Activated CD4-positive, CD25-positive, alpha-beta regulatory T cell treated with anti-CD3 and anti-CD28 coated beads, Interleukin-2, amount 50 U/mL, for 72 hours (primary cell): ENCODE results near the gene DOC2A.
A peak's percentile ranks its signal among the peaks of the same experiment; 100 is the strongest.

Experiments
- DNase-seq: peaks from one replicate; pipeline ENCODE4 v3.0.0; 2021

Gene DOC2A

GRCh38 chr16:30003670-30004423 lies 7.0 kb downstream of the DOC2A start:
- no peak for DNase-seq

- DNase-seq = no peak
These were observed 8.0 kb downstream of the DOC2A start for GRCh38 chr16:30002614-30003346.

DNA sequence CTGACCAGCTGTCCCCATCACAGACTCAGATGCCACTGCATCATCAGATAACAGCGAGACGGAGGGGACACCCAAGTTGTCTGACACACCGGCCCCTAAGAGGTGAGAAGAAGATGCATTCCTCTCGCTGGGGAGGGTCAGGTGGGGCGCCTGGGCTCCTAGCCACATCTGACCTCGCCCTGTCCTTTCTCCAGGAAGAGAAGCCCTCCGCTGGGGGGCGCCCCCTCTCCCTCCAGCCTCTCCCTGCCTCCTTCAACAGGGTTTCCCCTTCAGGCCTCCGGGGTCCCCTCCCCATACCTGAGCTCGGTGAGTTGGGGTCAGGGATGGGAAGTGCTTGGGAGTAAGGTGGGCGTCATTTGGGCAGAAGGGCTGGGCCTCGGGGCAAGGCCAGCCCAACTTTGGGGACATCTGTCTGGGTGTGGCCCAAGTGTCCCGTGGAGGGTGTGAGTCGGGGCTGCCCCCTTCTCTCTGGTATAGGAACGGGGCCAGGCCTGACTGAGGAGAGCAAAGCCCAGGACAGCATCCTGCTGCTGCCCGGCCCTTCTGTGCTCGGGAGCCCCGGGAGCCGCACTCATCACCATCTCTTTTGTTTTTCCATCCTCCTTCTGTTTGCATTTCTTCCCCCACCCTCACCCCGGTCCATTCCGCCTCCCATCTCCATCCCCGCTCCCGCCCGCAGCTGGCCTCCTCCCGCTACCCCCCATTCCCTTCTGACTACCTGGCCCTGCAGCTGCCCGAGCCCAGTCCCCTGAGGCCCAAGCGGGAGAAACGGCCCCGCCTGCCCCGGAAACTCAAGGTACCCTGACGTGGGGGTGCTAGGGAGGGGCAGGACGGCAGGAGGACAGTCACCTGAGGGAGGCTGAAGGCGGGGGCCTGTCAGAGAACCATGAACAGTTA lies 9.8 kb downstream of the DOC2A start:
- DNase-seq = no peak

DNA sequence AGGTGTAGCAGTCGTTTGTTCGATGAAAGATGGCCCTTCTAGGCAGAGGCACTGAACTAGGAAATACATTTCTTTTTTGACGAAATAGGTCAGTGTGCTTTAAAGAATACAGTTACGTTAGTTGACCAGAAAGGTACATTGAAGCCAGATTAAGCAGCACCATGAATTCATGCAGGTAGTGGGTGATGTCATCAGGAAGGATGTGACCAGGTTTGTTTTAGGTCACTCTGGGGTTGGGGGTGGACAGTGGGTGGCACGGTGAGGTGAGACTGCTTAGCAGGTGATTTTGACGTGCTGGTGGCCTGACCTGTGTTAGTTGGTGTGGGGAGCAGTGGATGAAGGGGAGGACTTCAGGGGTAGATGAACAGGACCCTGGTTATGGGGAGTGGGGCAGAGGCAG lies 11.2 kb downstream of the DOC2A start:
- no peak for DNase-seq

GRCh38 chr16:29996766-29997250 lies 14.0 kb downstream of the DOC2A start:
- DNase-seq = no peak

- DNase-seq = peak; percentile 99
These were observed 14.7 kb downstream of the DOC2A start, which contains the start of gene INO80E for GRCh38 chr16:29995911-29996765. TSS of gene INO80E (plus strand) at chr16:29996241. CDS start at chr16:29996311, 70 bp downstream.

DNA sequence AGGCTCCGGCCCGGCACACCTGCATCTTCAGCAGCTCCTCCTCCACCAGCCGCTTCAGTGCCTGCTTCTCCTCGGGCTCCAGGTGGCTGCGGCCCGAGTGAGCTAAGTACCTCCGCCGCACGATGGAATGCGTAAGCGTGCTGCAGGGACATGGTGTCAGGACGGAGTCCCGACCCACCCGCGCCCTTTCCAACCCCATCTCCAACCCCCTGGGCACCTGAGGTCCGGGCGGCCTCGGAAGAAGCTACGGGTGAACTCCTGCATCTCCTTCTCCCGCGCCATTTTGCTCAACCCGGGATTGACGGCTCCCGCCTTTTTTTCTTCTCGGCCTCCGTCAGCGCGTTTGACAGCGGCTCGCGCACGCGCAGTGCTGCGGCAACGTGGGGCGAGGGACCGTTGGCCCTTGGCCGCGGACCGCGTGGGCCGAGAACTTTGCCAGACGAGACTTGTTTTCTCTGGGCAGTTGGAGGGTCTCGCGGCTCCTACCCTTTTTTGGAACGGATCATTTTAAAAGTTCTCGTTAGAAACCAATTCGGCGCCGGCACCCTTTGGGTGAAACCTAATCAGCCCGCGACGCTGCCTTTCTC lies 15.4 kb downstream of the DOC2A start, which contains the start of gene HIRIP3:
HIRIP3 (minus strand) TSS at position 294 of the 587 bp plus-strand sequence; CDS start at position 282, 12 bp downstream.
- peak; percentile 88 for DNase-seq

- peak; percentile 79 for DNase-seq
These were observed 16.1 kb downstream of the DOC2A start for GRCh38 chr16:29994600-29995323.

DNA sequence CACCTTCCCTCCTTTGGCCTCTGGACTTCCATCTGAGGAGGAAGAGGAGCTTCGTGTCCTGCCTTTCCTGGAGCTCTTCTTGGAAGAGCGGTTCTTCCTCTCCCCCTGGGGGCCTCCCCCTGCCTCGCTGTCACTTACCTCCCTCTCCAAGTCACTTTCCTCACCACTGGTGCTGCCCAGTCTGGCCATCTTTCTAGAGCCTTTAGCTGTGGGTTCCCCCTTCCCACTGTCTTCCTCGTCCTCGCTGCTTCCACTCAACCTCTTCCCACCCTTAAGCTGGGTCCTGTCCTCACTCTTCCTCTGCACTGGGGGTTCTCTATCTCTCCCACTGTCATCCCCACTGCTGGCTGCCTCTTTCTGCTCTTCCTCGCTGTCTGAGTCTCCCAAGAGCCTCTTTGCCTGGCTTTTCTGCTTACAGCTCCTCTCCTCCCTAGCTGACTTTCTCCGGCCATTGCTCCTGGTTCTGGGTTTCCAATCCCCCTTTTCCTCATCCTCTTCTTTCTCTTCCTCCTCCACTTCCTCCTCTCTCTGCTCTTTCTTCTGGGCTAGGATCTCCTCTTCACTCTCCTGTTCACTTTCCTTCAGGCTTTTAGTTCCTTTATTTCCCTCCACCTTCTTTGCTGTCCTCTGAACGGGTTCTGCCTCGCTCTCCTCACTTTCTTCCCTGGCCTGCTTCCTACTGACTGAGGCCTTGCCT lies 16.8 kb downstream of the DOC2A start:
- DNase-seq = no peak

DNA sequence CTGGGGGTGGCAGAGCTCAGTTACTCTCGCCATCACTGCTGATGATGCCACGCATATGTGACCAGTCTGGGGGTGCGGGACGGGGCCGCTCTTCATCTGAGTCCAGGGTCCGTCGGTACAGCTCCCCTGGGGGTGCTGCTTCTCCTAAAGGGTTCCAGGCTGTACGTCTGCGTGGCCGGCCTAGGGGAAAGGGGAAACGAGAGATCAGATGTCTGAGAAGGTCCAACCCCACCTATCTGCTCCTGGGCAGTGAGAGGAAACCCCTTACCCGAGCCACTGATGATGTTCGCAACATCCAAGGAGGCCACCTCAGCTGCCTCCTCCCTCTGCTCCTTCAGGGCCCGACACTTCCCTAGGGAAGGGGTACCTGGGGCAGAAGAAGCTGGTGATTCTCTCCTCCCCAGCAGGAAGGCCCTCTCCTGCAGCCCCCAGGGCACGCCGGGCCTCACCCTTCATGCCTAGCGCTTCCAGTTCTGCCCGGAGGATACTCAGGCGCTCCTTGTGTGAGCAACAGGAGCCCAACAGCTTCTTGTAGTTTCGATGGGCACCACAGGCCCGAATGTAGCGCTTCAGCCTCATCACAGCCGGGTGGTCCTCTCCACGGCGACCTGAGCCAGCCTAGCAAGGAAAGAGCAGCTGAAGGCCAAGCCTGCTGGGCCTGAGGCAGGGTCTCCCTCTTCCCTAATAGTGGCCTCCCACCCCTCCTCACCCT lies 17.5 kb downstream of the DOC2A start:
- DNase-seq = no peak

DNA sequence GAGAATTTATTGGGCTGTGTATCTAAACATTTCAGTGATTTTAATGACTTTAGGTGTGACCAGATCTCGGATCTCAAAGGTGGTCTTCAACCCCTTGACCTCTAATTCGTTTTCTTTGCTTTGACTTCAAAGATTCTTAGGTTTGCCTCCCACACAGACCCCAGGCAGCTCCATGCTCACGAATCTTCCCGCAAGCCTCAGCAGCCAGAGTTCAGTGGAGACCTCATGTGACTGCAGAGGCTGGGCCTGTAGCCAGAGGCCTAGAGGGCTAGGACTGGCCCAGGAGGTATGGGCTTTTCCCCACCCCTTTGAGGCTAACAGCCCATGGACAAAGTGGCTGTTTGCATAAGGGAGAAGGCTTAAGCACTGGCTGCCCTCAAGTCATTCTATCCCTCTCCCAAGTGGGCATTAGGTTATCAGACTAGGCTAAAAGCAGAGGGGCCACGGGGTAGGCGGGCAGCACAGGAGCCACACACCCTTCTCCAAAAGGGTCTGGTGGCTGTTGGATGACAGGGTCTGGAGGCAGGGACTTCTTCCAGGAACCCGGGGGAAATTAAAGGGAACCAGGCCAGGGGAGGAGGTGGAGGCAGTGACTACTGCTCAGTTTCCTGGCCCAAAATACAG lies 18.4 kb downstream of the DOC2A start:
- DNase-seq = no peak

- no peak for DNase-seq
These were observed 19.3 kb downstream of the DOC2A start for GRCh38 chr16:29991571-29991904.

DNA sequence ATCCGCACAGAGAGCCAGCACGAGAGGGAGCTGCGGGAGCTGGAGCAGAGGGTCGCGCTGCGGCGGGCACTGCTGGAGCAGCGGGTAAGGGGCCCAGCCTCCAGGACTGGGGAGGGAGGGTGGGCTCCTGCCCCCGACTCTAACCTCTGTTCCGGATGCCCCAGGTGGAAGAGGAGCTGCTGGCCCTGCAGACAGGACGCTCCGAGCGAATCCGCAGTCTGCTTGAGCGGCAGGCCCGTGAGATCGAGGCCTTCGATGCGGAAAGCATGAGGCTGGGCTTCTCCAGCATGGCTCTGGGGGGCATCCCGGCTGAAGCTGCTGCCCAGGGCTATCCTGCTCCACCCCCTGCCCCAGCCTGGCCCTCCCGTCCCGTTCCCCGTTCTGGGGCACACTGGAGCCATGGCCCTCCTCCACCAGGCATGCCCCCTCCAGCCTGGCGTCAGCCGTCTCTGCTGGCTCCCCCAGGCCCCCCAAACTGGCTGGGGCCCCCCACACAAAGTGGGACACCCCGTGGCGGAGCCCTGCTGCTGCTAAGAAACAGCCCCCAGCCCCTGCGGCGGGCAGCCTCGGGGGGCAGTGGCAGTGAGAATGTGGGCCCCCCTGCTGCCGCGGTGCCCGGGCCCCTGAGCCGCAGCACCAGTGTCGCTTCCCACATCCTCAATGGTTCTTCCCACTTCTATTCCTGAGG lies 19.8 kb downstream of the DOC2A start:
- no peak for DNase-seq

GRCh38 chr16:29990034-29990433 lies 20.8 kb downstream of the DOC2A start:
- no peak for DNase-seq

GRCh38 chr16:29989111-29989858 lies 21.5 kb downstream of the DOC2A start:
- DNase-seq = no peak

DNA sequence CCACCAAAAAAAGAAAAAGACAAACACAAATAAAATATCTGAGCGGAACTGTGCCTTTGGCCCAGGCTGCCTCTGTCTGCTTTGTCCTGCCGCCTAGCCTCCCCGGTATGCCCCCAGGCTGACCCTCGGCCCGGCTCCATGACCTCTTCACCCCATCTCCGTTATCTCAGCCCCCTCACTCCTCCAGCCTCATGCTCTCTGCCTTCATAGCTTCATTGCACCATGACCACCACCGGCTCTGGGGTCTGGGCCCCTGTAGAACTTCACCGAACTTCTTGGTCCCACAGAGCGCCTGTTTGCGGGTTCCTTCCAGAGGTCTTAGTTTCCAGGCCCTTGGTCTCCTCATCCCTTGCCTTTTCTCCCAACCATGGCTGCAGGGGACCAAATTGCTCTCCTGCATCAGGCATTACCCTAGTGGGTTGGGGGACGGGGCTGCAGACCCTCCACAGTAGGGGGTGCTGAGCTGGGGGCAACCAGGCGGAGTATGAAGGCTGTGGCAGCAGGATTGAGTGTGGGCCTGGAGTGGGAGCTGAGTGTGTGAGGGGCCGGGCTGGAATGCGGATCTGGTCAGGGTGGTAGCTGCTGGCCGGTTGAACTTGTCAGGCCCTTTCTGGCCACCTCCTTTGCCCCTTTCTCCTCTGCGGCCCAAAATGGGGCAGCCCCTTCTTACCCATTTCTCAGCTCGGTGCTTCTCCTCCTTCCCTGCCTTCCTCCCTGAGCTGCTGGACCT lies 22.3 kb downstream of the DOC2A start:
- no peak for DNase-seq
